Panc1 (cell line): ENCODE measurements around the gene NR2E1. TPM values are rescaled to one million over a fixed set of nuclear protein-coding genes. Genes with fewer than 3 reads are reported as not detected.
A peak's percentile ranks its signal among the peaks of the same experiment; 100 is the strongest.

ENCODE experiments used
- ATAC-seq: fragments of 200-7000 bp; cut with Tn5 transposase; 2 replicates; pipeline ENCODE4 v1.9.1; 2020; ENCODE audit warnings: mild to moderate bottlenecking, moderate library complexity
- BruUV-seq: library from RNA; stranded (reverse); fragments of 400-500 nt; replicated peaks from 2 replicates; lab custom pipeline; 2021; lab: Mats Ljungman, UMichigan
- CTCF ChIA-PET: fragments of 300-600 bp; sonication (Branson Sonifier 250); formaldehyde crosslinking; loops from one replicate; lab custom pipeline; 2022; ENCODE audit warnings: antibody characterized with exemption; lab: Charles Lee
- POLR2A ChIA-PET: fragments of 300-600 bp; sonication (Branson Sonifier 250); formaldehyde crosslinking; loops from one replicate; lab custom pipeline; 2022; ENCODE audit warnings: antibody characterized with exemption; lab: Charles Lee
- DNase-seq: peaks from one replicate; pipeline ENCODE4 v3.0.0-alpha.2; 2010; ENCODE audit warnings: low read depth, low spot score
- H3K27ac ChIP-seq: 2 replicates; pipeline ENCODE4 v1.5.1; 2011; ENCODE audit warnings: mild to moderate bottlenecking, low read length, inconsistent platforms
- H3K27me3 ChIP-seq: fragments of 200-500 bp; sonication (Bioruptor generic); 2 replicates; pipeline ENCODE4 v1.6.0; 2014; ENCODE audit warnings: low read length, inconsistent platforms; ENCODE audit not compliant: control insufficient read depth, insufficient read depth
- H3K36me3 ChIP-seq: fragments of 200-500 bp; sonication (Bioruptor generic); 2 replicates; pipeline ENCODE4 v1.5.1; 2014; ENCODE audit warnings: inconsistent platforms, mild to moderate bottlenecking, low read length, moderate library complexity; ENCODE audit not compliant: control insufficient read depth, insufficient read depth
- H3K4me1 ChIP-seq: 2 replicates; pipeline ENCODE4 v1.5.1; 2011; ENCODE audit warnings: inconsistent platforms, mild to moderate bottlenecking, low read length, moderate library complexity; ENCODE audit not compliant: control insufficient read depth, insufficient read depth
- H3K4me3 ChIP-seq, 2 experiments: 2 replicates each; pipeline ENCODE4 v1.5.1; 2011 to 2012; ENCODE audit warnings: low read depth in 2 of 2, low read length in 2 of 2, mild to moderate bottlenecking in 2 of 2, inconsistent platforms in 1 of 2, moderate library complexity in 1 of 2
- H3K9me3 ChIP-seq: fragments of 200-500 bp; sonication (Bioruptor generic); 2 replicates; pipeline ENCODE4 v1.5.1; 2014; ENCODE audit warnings: low read depth, mild to moderate bottlenecking, inconsistent platforms, low read length, moderate library complexity; ENCODE audit not compliant: control insufficient read depth, insufficient read depth
- CTCF ChIP-seq: fragments of 450-650 bp; IDR thresholded peaks from 2 replicates; pipeline ENCODE4 v1.5.1; 2017; ENCODE audit warnings: mild to moderate bottlenecking
- POLR2AphosphoS5 ChIP-seq: IDR thresholded peaks from 2 replicates; pipeline ENCODE4 v1.6.1; 2012; ENCODE audit warnings: mild to moderate bottlenecking, low read depth, low read length, moderate library complexity
- REST ChIP-seq, 2 experiments: IDR thresholded peaks; 2 replicates each; pipeline ENCODE4 v1.6.1; 2011 to 2012; ENCODE audit warnings: low read depth in 2 of 2, control low read depth in 1 of 2, low read length in 1 of 2, mild to moderate bottlenecking in 1 of 2, moderate library complexity in 1 of 2; ENCODE audit not compliant: insufficient read depth in 1 of 2
- SIN3A ChIP-seq: IDR thresholded peaks from 2 replicates; pipeline ENCODE4 v1.6.1; 2012; ENCODE audit warnings: low read depth, mild to moderate bottlenecking, low read length, moderate library complexity, borderline replicate concordance; ENCODE audit not compliant: insufficient read depth
- TCF7L2 ChIP-seq: IDR thresholded peaks from 2 replicates; pipeline ENCODE4 v1.6.1; 2011; ENCODE audit warnings: mild to moderate bottlenecking, low read depth, low read length, inconsistent platforms
- in situ Hi-C: cut with HindIII; loops from 2 replicates; pipeline ENCODE4 v1.10.0; 2016; ENCODE audit warnings: low sequenced_read_pairs, low pct_unique_long_range_greater_than_20kb
- intact Hi-C: fragments of 100-400 bp; cut with micrococcal nuclease; formaldehyde crosslinking; loops from one replicate; pipeline ENCODE4 v1.10.0; 2022; ENCODE audit not compliant: unreplicated experiment
- total RNA-seq: library from RNA; stranded (reverse); gene quantifications from one replicate; pipeline ENCODE4 v1.2.1, GENCODE V29; 2021; ENCODE audit not compliant: unreplicated experiment

Gene NR2E1
- total RNA-seq, 1 experiment from 2014 or later: 0.13 TPM

DNA sequence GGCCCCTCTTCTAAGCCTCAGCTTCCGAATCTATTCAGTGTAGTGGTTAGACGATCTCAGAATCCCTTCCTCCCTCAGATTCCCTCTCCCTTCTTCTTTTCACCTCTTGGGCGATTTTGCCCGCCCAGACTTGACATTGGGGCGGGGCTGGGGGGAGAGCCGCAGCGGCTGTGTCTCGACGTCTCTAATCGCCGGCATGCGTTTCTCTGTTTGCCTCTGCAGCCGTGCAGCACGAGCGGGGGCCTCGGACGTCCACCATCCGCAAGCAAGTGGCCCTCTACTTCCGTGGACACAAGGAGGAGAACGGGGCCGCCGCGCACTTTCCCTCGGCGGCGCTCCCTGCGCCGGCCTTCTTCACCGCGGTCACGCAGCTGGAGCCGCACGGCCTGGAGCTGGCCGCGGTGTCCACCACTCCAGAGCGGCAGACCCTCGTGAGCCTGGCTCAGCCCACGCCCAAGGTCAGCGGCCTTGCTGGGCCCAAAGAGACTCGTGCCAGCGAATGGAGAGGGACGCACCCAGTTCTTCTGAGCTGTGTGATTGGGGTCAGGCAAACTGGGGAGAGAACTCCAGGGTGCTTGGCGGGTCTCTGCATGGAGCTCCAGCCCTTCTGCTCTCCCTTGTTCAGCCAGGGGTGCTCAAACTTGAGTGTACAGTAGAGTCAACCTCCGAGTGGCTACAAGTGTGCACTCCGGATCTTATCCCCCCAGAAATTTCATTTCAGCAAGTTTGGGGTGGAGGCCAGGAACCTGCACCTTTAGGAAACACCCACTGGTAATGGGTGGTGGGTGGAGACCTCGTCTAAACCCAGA lies 10.7 kb downstream of the NR2E1 start:
- no peaks in the 10 kb centered on the region for H3K36me3 ChIP-seq
- no peaks in the 10 kb centered on the region for H3K9me3 ChIP-seq
- peaks cover 4% of the 10 kb centered on the region; the same call in 1 of the 2 replicates for H3K27me3 ChIP-seq
- no peak overlapping the region for H3K27ac ChIP-seq
- intact Hi-C loops (no loop called here), in situ Hi-C loops (no loop called here)
- ATAC-seq: 0 out of 2 replicates have a peak, but pooled peaks have one; percentile 33
- DNase-seq: no peak
- POLR2A ChIA-PET: interaction anchor here (0.6 kb wide), 1 partner anchor 41 kb away, joined by 16 read pairs; no protein-coding TSS in a partner anchor
- CTCF ChIA-PET: interaction anchor here (1.0 to 1.6 kb wide), 2 partner anchors 12 to 316 kb away, joined by 3 to 5 read pairs; no protein-coding TSS in a partner anchor
- BruUV-seq: no TSS peak
- peak overlapping the region; percentile 23 to 43; a peak in 3 of 4 replicates for H3K4me3 ChIP-seq
- TF ChIP-seq SIN3A (no peak), TCF7L2 (no peak), CTCF (no peak), POLR2AphosphoS5 (no peak), REST (IDR thresholded peaks at IDR 0.05; ENCODE audit: insufficient read depth in 1 of 2, low read depth in 2 of 2, low read length in 1 of 2) (no peak)
- no peaks in the 10 kb centered on the region; the same call in 1 of the 2 replicates for H3K4me1 ChIP-seq

DNA sequence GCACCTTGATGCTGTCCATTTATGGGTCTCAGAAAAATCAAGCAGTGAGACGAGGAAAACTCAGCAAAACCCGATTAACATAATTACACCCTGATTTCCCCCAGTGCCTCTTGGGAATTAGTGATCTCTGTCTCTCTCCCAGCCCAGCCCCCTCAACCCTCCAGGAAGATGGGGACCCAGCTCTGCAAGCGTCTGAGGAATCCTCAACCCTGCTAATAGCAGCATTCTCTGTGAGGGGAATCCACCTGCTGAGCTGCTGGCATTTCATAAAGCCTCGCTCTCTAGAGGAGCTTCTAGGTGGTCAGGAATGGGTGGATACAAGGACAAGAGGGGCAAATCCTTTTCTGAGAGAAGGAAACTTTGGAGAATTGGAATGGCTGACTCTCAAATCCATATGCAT lies 13.9 kb downstream of the NR2E1 start:
- no peak overlapping the region for H3K4me3 ChIP-seq
- no peak for TF ChIP-seq TCF7L2
- no peak for TF ChIP-seq SIN3A
- no peak for TF ChIP-seq REST (IDR thresholded peaks at IDR 0.05; ENCODE audit: insufficient read depth in 1 of 2, low read depth in 2 of 2, low read length in 1 of 2)
- no peak for TF ChIP-seq POLR2AphosphoS5
- no peak for TF ChIP-seq CTCF
- no peak overlapping the region for H3K27ac ChIP-seq
- CTCF ChIA-PET: no interaction called here
- ATAC-seq: no peak
- in situ Hi-C loops: no loop called here
- H3K4me1 ChIP-seq: no peaks in the 10 kb centered on the region; the same call in 1 of the 2 replicates
- no TSS peak for BruUV-seq
- intact Hi-C loops: no loop called here
- no peaks in the 10 kb centered on the region for H3K36me3 ChIP-seq
- POLR2A ChIA-PET: no interaction called here
- peaks cover 4% of the 10 kb centered on the region; the same call in 1 of the 2 replicates for H3K27me3 ChIP-seq
- DNase-seq: no peak
- no peaks in the 10 kb centered on the region for H3K9me3 ChIP-seq
